ENCODE results near the gene OLFML2A.

Gene OLFML2A

DNA sequence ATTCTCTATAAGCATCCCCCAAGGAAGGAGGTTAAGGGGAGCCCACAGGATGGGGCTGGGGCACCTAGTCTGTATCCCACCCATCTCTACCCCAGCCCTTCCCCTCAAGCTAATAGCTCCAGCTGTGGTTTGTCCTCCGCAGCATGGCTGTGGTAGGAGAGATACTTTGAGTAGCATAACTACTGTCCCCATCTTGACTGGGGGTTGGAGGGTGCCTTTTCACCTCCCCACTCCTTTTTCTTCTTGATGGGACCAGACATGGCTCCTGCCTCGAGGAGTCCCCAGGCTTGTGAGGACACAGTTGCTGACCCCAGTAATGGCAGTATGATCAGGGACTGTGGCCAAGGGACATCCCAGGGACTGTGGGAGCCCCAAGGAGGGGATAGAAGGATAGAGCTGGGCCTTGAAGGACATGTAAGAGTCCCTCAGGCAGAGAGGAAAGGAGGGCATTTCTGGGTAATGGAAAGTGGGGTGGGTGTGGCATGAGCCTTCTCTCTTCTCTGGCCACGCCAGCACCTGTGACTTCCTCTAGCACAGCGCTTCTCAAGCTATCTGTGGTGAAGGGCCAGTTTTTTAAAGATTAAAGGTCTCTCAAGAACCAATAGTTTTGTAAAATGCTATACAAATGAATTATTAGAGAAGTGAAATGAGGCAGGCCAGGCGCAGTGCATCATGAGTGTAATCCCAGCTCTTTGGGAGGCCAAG is 14.0 kb downstream of the OLFML2A start:
- Histone ChIP-seq H3K9ac (ENCODE audit: low read depth, low read length) (no peak overlapping the region), H3K36me3 (ENCODE audit: insufficient read depth, low read length) (no peaks in the 10 kb centered on the region), H3K4me1 (ENCODE audit: insufficient read depth, low read length) (0 out of 2 replicates have a peak, but pooled peaks cover 4% of the 10 kb centered on the region), H3K9me3 (ENCODE audit: control insufficient read depth, insufficient read depth, low read length) (no peaks in the 10 kb centered on the region)

DNA sequence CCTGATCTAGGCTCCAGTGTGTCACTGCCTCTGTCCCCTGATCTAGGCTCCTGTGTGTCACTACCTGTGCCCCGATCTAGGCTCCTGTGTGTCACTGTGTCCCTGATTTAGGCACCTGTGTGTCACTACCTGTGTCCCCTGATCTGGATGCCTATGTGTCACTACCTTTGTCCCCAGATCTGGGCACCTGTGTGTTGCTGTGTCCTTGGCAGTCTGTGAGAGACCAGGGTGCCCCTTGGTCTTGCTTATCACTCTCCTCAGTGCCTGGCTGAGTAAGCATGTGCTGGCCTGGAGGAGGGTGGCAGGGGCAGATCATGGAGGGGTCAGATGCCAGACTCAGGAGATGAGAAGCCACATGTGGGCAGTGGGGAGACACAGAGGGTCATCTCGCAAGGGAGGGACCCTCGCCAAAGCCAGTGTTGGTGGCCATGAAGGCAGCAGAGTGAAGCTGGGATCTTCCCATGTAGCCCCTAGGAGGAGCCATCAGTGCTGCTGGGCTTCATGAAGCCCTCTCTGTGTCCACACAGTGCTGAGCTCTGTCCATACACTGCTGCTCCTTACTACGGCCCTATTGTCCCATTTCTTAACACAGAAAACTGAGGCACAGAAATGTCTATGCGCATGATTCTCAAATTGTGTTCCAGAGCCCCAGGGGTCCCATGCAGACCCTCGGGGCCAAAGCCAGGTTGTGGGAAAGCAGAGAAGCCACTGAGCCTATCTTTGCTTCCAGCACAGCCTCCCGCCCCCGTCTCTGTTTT is 15.5 kb downstream of the OLFML2A start:
- H3K9me3 ChIP-seq (ENCODE audit: control insufficient read depth, insufficient read depth, low read length) = no peaks in the 10 kb centered on the region
- H3K4me1 ChIP-seq (ENCODE audit: insufficient read depth, low read length) = 0 out of 2 replicates have a peak, but pooled peaks cover 10% of the 10 kb centered on the region
- H3K36me3 ChIP-seq (ENCODE audit: insufficient read depth, low read length) = no peaks in the 10 kb centered on the region
- no peak overlapping the region for H3K9ac ChIP-seq (ENCODE audit: low read depth, low read length)

DNA sequence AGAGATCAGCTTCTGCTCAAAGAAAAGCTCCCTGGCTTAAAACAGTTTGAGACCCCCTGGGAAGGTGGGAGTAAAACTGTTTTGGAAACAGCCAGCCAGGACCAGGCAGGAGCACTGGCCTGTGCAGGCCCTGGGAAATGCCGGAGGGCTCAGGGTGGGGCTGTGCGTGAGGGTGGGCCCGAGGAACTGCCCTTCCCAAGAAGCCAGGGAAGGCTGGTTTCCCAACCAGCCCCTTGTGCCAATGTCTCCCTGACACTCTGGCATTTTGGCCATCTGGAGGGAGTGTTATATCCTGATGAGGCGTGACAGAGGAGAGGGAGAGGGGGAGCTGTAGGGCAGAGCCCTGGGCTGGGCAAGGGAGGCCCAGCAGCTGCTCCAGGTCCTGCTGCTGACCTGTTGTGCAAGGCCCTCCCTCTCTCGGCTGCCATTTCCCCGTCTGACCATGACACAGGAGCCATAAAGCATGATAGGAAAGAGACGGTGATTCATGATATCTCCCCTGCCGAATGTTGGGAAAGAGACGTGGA is 16.1 kb downstream of the OLFML2A start:
- no peaks in the 10 kb centered on the region for H3K9me3 ChIP-seq (ENCODE audit: control insufficient read depth, insufficient read depth, low read length)
- no peaks in the 10 kb centered on the region for H3K36me3 ChIP-seq (ENCODE audit: insufficient read depth, low read length)
- 0 out of 2 replicates have a peak, but pooled peaks cover 10% of the 10 kb centered on the region for H3K4me1 ChIP-seq (ENCODE audit: insufficient read depth, low read length)
- no peak overlapping the region for H3K9ac ChIP-seq (ENCODE audit: low read depth, low read length)

DNA sequence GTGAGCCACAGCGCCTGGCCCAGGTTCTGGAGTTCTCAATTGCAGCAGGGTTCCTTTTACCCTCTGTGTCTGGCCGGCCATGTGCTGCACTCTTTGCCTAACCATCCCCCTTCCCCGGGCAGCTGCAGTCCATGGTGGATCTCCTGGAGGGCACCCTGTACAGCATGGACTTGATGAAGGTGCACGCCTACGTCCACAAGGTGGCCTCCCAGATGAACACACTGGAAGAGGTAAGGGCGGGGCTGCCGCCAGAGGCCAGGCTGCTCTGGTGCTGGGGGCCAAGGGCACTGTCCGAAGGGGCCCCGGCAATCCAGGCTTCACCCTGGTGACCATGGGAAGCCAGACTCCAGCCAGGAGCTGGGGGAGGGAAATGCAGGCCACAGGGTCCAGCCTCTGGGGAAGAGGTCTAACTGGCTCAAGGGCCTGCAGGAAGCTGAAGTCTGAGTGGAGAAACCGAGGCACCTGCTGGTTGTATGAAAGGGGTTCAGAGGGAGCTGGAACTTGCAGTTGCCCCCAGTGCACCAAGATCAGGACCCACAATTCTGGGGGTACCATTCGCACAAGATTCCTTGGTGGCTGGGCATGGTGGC is 18.1 kb downstream of the OLFML2A start:
- H3K4me1 ChIP-seq (ENCODE audit: insufficient read depth, low read length) = 0 out of 2 replicates have a peak, but pooled peaks cover 10% of the 10 kb centered on the region
- H3K9ac ChIP-seq (ENCODE audit: low read depth, low read length) = no peak overlapping the region
- H3K36me3 ChIP-seq (ENCODE audit: insufficient read depth, low read length) = no peaks in the 10 kb centered on the region
- no peaks in the 10 kb centered on the region for H3K9me3 ChIP-seq (ENCODE audit: control insufficient read depth, insufficient read depth, low read length)

DNA sequence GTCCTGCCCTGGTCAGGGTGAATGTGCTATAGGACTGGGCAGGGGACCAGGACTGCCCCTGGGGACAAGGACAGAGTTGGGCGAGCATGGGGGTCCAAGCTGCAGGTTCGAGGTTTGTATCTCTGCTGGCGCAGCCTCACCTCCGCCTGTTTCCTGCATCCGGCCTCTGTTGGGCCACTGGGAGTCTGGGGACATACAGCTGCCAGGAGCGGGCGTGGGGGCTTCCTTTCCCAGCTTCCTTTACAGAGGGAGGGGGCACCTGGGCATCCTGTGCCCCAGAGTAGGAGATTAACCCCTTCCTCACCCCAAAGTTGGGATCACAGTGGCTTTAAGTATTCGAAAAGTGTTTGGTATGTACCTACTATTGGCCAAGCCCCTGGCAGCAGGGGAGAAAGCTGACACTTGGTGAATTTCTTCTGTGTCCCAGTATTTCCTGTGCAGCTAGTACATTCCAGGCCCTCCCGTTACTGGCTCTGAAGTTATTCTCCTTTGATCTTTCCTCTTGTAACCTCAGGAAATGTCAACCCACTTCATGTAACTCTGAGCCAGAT is 19.0 kb downstream of the OLFML2A start:
- Histone ChIP-seq H3K4me1 (ENCODE audit: insufficient read depth, low read length) (0 out of 2 replicates have a peak, but pooled peaks cover 10% of the 10 kb centered on the region), H3K9me3 (ENCODE audit: control insufficient read depth, insufficient read depth, low read length) (no peaks in the 10 kb centered on the region), H3K9ac (ENCODE audit: low read depth, low read length) (no peak overlapping the region), H3K36me3 (ENCODE audit: insufficient read depth, low read length) (no peaks in the 10 kb centered on the region)

DNA sequence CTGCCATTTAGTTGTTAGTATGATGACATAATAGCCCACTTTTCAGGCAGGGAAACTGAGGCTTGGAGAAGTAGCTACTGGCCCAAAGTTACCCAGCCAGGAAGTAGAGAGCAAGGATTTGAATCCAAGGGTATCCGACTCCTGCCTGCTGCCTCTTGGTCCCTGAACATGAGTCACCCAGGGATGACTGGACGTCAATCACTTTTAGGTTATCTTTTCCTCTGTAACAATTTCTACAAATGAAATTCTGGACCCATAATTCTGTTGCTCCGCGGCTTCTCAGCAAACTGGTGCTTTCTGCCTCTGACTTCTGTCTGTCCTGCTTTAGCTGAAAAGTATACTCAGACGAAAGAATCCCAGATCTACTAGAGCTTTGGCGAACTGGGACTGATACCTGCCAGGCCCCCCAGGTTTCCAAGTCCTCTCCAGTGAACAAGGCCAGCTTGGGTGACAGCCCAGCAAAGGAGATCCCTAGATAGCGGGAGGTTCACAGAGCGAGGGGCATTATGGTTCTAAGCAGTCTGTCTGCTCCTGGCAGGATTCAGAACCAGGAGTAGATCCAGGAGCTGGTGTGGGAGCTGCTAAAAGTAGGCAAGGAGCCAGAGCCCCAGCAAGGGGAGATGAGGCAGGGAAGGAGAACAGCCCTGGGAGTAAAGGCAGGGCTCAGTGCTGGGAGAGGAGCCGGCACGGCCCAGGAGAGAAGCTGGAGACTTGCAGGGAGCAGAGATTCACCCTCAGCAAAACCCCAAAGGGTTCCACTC is 20.6 kb downstream of the OLFML2A start:
- 0 out of 2 replicates have a peak, but pooled peaks cover 10% of the 10 kb centered on the region for H3K4me1 ChIP-seq (ENCODE audit: insufficient read depth, low read length)
- no peaks in the 10 kb centered on the region for H3K9me3 ChIP-seq (ENCODE audit: control insufficient read depth, insufficient read depth, low read length)
- no peaks in the 10 kb centered on the region for H3K36me3 ChIP-seq (ENCODE audit: insufficient read depth, low read length)
- H3K9ac ChIP-seq (ENCODE audit: low read depth, low read length) = no peak overlapping the region

DNA sequence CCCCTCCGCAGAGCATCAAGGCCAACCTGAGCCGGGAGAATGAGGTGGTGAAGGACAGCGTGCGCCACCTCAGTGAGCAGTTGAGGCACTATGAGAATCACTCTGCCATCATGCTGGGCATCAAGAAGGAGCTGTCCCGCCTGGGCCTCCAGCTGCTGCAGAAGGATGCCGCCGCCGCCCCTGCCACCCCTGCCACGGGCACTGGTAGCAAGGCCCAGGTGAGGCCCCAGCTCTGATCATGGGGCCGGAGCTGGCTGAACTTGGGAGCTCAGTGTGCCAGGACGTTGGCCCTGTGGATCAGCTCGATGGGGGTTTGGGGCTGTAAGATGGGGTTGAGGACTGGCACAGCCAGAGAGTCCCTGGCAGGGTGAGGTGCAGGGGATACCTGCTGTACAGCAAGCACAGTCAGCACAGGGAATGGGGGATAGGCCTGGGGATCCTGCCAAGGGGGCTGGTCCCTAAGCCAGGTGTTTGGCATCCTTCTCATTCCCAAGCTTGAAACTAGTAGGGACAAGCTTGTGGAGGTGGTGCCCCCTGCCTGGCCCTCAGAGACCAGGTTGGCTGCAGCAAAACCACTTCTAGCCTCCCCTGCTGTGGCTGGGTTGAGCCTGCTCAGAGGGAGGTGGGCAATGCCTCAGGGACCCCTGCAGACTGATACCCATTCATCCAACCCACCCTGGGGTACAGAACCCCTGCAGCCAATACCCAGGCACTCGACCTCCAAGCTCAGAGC is 22.5 kb downstream of the OLFML2A start:
- Histone ChIP-seq H3K9ac (ENCODE audit: low read depth, low read length) (no peak overlapping the region; the same call in 1 of the 2 replicates), H3K9me3 (ENCODE audit: control insufficient read depth, insufficient read depth, low read length) (no peaks in the 10 kb centered on the region), H3K4me1 (ENCODE audit: insufficient read depth, low read length) (0 out of 2 replicates have a peak, but pooled peaks cover 10% of the 10 kb centered on the region), H3K36me3 (ENCODE audit: insufficient read depth, low read length) (no peaks in the 10 kb centered on the region)

DNA sequence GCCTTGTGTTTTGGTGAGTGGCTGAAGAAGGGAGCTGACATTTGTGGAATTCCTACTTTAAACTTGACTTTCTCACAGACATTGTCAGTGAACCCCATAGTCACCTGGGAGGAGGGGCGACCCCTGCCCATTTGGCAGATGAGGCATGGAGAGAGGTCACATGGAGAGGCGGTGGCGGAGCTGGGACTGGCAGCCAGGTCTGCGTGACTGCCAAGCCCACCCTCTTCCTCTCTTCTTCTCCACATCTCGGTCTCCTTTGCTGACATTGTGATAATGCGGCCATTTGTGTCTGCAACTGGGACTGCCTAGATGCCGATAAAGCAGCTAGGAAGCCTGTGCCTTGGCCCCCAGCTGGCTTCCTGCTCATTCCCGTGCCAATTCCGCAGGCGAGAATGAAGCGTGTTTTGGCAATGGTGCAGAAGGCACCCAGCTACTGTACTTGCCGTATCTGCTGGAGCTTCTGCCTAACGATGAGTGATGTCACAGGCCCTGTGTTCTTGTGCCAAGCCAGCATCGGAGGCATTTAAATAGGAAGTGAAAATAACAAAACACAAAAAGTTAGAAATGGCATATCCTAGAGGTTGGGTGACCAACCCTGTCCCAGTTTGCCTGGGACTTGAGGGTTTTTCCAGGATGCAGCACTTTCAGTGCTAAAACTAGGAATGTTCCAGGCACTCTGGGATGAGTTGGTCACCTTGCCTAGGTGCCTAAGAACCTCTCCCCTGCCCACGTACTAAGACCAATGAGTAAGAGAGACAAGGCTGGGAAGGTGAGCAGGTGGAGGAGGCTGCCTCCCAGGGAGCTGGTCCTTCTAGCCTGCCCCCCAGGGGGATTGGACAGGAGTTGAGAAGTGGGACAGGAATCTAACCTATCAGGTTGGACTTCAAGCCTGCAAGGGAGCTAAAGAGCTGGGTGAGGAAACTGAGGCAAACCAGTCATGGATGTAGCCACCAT is 23.6 kb downstream of the OLFML2A start:
- Histone ChIP-seq H3K4me1 (ENCODE audit: insufficient read depth, low read length) (0 out of 2 replicates have a peak, but pooled peaks cover 10% of the 10 kb centered on the region), H3K36me3 (ENCODE audit: insufficient read depth, low read length) (0 out of 2 replicates have a peak, but pooled peaks cover 3% of the 10 kb centered on the region), H3K9ac (ENCODE audit: low read depth, low read length) (no peak overlapping the region), H3K9me3 (ENCODE audit: control insufficient read depth, insufficient read depth, low read length) (no peaks in the 10 kb centered on the region)

DNA sequence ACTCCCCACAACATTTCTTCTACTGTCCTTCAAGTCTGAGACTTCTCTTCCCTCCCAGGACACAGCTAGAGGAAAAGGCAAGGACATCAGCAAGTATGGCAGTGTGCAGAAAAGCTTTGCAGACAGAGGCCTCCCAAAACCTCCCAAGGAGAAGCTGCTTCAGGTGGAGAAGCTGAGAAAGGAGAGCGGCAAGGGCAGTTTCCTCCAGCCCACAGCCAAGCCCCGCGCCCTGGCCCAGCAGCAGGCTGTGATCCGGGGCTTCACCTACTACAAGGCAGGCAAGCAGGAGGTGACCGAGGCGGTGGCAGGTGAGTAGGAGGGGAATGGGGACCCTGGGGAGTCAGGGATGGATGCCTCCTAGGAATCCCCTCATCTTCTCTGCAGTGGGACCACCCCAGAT is 24.4 kb downstream of the OLFML2A start:
- H3K9ac ChIP-seq (ENCODE audit: low read depth, low read length) = no peak overlapping the region
- 0 out of 2 replicates have a peak, but pooled peaks cover 3% of the 10 kb centered on the region for H3K36me3 ChIP-seq (ENCODE audit: insufficient read depth, low read length)
- H3K9me3 ChIP-seq (ENCODE audit: control insufficient read depth, insufficient read depth, low read length) = no peaks in the 10 kb centered on the region
- H3K4me1 ChIP-seq (ENCODE audit: insufficient read depth, low read length) = 0 out of 2 replicates have a peak, but pooled peaks cover 2% of the 10 kb centered on the region

DNA sequence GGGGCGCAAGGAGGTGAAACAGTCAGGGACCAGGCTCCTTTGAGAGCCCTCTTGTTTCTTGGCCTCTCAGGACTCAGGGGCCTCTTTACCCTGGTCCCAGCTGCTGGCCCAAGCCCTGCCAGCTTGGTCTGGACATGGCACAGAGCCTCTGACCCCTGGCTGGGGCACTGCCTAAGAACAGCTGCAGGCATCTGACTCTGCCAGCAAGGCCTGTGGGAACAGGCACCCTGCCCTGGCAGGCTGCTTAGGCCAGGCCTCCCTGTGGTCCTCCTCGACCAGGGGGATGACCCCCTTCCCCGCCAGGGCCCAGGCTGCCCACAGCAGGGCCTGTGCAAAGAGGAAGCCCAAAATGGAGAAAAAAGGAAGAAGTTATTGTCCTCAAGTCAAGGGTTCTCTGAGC is 25.5 kb downstream of the OLFML2A start:
- Histone ChIP-seq H3K9ac (ENCODE audit: low read depth, low read length) (no peak overlapping the region), H3K36me3 (ENCODE audit: insufficient read depth, low read length) (0 out of 2 replicates have a peak, but pooled peaks cover 3% of the 10 kb centered on the region), H3K4me1 (ENCODE audit: insufficient read depth, low read length) (no peaks in the 10 kb centered on the region), H3K9me3 (ENCODE audit: control insufficient read depth, insufficient read depth, low read length) (no peaks in the 10 kb centered on the region)

DNA sequence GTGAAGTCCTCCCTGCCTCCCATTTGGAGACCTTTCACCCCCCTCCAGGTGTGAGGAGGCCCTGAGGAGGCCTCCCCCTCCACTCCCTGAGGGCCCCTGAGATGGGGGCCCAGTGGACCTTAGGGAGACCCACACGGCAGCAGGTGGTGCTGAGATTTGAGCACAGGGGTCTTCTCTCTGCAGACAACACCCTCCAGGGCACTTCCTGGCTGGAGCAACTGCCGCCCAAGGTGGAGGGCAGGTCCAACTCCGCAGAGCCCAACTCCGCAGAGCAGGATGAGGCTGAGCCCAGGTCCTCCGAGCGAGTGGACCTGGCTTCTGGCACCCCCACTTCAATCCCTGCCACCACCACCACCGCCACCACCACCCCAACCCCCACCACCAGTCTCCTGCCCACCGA is 27.0 kb downstream of the OLFML2A start:
- H3K36me3 ChIP-seq (ENCODE audit: insufficient read depth, low read length) = 0 out of 2 replicates have a peak, but pooled peaks cover 3% of the 10 kb centered on the region
- H3K4me1 ChIP-seq (ENCODE audit: insufficient read depth, low read length) = peaks cover 4% of the 10 kb centered on the region; the same call in 1 of the 2 replicates
- no peak overlapping the region for H3K9ac ChIP-seq (ENCODE audit: low read depth, low read length)
- H3K9me3 ChIP-seq (ENCODE audit: control insufficient read depth, insufficient read depth, low read length) = no peaks in the 10 kb centered on the region

DNA sequence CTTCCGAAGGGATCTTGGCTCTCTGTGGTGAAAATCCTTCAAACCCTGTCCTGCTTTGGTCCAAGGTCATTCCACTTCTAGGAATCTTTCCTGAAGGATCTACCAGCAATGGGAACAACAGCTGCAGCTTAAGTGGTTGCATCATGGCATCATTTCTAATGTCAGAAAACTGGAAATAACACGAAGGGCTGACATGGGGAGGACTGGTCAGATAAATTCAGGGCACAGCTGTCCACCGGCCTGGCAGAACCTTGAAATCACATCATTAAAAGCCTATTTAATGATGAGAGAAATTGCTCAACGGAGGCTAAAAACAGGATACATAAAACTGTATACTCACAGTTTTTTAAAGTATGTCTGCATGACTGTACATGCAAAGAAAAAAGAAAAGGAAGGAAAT is 28.3 kb downstream of the OLFML2A start:
- Histone ChIP-seq H3K9me3 (ENCODE audit: control insufficient read depth, insufficient read depth, low read length) (no peaks in the 10 kb centered on the region), H3K36me3 (ENCODE audit: insufficient read depth, low read length) (0 out of 2 replicates have a peak, but pooled peaks cover 3% of the 10 kb centered on the region), H3K9ac (ENCODE audit: low read depth, low read length) (no peak overlapping the region), H3K4me1 (ENCODE audit: insufficient read depth, low read length) (peaks cover 4% of the 10 kb centered on the region; the same call in 1 of the 2 replicates)

Data from ES-I3 (cell line).